Mammary epithelial cell (primary cell): Measurements from ENCODE around the gene TSPAN16.

ENCODE experiments used
- CTCF ChIP-seq, 2 donors: IDR thresholded peaks in 1 of 2; conservative IDR thresholded peaks in 1 of 2; 2 replicates each; pipeline ENCODE4 v1.5.1; 2011 to 2012; ENCODE audit warnings: inconsistent platforms in 2 of 2, low read length in 2 of 2, mild to moderate bottlenecking in 2 of 2, control low read depth in 1 of 2, low read depth in 1 of 2; ENCODE audit not compliant: insufficient read depth in 1 of 2; ENCODE audit errors: extremely low read depth in 1 of 2
- EZH2 ChIP-seq: IDR thresholded peaks from 2 replicates; pipeline ENCODE4 v1.6.1; 2012; ENCODE audit warnings: low read length, inconsistent platforms, borderline replicate concordance

DNA sequence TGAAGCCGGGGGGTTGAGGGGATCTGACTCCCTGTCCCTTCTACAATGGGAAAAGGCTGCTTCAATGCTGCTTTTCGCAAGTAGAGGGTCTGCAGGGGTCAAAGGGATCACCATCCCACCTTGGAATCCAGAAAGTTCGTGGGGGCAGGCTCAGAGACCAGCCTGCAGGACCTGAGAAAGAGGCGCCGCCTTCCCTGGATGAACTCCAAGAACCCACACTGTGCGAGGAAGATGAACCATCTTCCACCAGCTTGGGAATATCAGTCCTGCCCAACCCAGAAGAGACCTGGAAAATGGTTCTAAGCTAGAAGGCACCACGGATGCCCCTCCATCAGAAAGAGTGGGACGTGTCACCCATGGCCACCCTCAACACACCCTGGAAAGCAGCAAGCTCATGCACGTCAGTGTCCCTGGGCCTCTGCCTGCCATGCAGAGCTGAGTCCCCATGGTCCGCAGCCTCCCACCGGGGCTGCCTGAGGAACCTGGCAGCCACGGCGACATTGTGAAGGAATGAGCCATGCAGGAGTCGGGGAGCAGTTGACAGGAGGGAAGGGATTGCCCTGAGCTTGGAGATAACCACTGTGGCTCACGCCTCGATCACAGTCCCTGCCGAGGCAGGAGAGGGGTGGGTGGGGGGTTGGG, 28.9 kb downstream of the TSPAN16 start:
- TF ChIP-seq CTCF (conservative IDR thresholded peaks at IDR 0.05 in 1 of 2, IDR thresholded peaks at IDR 0.05 in 1 of 2; ENCODE audit: extremely low read depth in 1 of 2, insufficient read depth in 1 of 2, low read depth in 1 of 2, low read length in 2 of 2): no peak
- TF ChIP-seq EZH2: no peak
